ENCODE results near the gene CLEC4C.
"Not testable (repeated sequence)": the region's sequence is repeated elsewhere in the genome, so short reads cannot be mapped to it uniquely, and the experiment has no call there.

CLEC4C gene, protein sequence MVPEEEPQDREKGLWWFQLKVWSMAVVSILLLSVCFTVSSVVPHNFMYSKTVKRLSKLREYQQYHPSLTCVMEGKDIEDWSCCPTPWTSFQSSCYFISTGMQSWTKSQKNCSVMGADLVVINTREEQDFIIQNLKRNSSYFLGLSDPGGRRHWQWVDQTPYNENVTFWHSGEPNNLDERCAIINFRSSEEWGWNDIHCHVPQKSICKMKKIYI

GRCh38 chr12:7747246-7747645 lies at the start of gene CLEC4C:
TSS of gene CLEC4C (minus strand) at chr12:7747375. CDS start at chr12:7747348, 27 bp downstream.
- DNase-seq, result no peak

DNA sequence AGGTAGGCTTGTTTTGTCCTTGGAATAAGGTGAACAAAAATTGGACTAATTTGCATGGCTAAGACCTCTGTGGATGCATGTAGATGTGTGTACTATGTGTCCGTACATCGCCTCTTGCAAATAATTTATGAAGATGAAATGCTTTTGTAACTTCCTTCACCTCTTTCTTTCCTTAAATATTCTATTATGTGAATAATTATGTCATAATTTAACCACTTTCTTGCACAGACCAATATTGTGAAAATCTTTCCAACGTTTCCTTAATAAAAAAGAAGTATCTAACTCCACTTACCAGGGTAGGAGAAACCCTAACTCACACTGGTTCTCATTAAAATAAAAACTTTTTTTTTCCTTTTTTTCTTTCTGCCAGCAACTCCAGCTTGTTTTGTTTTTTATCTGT lies 46.0 kb upstream of the CLEC4C start:
- no peak for DNase-seq

DNA sequence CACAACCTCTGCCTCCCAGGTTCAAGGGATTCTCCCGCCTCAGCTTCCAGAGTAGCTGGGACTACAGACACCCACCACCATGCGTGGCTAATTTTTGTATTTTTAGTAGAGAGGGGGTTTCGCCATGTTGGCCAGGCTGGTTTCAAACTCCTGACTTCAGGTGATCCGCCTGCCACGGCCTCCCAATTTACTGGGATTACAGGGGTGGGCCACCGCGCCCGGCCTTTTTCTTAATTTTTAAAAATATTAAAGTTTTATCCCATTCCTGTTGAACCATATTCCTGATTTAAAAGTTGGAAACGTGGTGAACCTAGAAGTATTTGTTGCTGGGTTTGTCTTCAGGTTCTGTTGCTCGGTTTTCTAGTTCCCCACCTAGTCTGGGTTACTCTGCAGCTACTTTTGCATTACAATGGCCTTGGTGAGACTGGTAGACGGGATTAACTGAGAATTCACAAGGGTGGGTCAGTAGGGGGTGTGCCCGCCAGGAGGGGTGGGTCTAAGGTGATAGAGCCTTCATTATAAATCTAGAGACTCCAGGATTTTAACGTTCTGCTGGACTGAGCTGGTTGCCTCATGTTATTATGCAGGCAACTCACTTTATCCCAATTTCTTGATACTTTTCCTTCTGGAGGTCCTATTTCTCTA lies 41.8 kb upstream of the CLEC4C start, which contains the start of gene NANOG:
NANOG (plus strand) TSS at position 519 of the 645 bp plus-strand sequence. CDS start 213 bp downstream, outside the sequence.
- DNase-seq, result not testable (repeated sequence)

DNA sequence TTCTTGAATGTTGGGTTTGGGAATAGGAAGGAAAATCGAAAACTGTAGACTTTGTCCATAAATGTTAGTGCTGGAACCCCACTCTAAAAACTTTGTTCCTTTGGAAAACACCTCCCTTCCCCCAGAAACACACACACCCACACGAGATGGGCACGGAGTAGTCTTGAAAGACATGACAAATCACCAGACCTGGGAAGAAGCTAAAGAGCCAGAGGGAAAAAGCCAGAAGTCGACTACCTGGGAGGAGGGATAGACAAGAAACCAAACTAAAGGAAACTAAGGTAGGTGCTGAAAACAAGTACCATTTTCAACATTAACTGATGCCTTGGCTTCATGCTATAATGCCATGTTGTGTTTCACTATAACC lies 41.1 kb upstream of the CLEC4C start:
- DNase-seq, result no peak

- no peak for DNase-seq
These were observed 40.6 kb upstream of the CLEC4C start for GRCh38 chr12:7787574-7788293.

- no peak for DNase-seq
These were observed 37.5 kb upstream of the CLEC4C start for GRCh38 chr12:7784701-7785100.

- DNase-seq, result not testable (repeated sequence)
These were observed 36.3 kb upstream of the CLEC4C start for GRCh38 chr12:7783433-7783832.

DNA sequence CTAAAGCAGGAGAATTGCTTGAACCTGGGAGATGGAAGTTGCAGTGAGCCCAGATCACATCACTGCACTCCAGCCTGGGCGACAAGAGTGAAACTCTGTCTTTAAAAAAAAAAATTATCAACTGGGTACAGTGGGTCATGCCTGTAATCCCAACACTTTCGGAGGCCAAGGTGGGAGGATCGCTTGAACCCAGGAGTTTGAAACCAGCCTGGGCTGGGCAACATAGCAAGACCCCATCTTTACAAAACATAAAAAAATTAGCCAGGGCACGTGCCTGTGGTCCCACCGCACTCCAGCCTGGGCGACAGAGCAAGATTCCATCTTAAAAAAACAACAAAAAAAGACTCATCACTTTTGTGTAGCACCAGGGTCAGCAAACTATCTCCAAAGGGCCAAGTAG lies 34.9 kb upstream of the CLEC4C start:
- no peak for DNase-seq

DNA sequence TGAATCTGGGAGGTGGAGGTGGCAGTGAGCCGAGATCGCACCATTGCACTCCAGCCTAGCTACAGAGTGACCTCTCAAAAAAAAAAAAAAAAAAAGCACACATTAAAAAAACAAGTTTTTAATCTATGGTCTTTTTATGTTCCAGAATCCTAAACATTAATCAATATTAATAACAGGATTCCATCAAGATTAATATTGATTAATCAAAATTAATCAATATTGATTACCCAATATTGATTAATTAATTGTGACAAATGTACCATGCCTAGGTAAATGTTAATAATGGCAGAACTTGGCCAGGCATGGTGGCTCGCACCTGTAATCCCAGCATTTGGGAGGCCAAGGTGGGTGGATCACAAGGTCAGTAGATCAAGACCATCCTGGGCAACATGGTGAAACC lies 34.1 kb upstream of the CLEC4C start:
- no peak for DNase-seq

DNA sequence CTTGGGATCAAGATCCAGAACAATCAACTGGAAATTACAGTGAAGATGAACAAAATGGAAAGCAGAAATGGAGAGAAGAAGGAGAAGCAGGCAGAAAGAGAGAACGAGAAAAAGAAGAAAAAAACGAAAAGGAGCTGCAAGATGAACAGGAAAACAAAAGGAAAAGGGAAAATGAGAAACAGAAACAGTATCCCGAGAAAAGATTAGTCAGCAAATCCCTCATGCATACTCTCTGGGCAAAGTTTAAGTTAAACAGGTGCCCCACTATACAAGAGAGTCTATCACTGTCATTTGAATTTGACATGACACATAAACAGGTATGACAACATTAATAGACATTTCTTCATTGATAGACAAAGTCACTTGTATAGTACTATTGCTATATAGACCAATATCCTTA lies 22.8 kb upstream of the CLEC4C start:
- no peak for DNase-seq

GRCh38 chr12:7758766-7759140 lies 11.6 kb upstream of the CLEC4C start:
- DNase-seq, result no peak

DNA sequence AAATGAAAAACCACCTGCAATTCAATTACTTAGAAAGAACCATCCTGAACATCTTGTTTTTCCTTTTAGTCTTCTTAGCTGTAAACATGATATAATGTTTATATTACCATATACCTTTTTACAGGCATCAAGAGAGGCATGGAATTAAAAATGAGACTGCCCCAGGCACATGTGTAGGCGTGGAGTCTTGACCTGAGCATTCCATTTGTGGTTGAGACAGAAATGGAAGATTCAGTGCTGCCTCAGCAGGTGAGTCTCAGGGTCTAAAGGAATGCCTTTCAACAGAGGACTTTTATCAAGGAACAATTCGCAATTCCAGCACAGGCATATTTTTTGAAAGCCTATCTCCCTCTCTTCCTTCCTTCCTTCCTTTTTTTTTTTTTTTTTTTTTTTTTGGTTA lies 9.8 kb upstream of the CLEC4C start:
- DNase-seq, result no peak

DNA sequence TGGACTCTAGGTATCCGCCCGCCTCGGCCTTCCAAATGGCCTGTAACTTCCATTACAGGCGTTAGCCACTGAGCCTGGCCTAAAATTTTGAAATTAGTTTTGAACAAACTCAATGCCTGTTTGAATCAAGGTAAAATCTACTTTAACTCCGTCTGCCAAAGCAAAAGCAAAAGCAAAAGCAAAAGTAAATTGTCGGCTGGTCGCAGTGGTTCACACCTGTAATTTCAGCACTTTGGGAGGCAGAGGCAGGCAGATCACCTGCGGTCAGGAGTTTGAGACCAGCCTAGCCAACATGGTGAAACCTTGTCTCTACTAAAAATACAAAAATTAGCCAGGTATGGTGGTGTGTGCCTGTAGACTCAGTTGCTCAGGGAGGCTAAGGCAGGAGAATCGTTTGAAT lies 8.5 kb upstream of the CLEC4C start:
- DNase-seq, result not testable (repeated sequence)

DNA sequence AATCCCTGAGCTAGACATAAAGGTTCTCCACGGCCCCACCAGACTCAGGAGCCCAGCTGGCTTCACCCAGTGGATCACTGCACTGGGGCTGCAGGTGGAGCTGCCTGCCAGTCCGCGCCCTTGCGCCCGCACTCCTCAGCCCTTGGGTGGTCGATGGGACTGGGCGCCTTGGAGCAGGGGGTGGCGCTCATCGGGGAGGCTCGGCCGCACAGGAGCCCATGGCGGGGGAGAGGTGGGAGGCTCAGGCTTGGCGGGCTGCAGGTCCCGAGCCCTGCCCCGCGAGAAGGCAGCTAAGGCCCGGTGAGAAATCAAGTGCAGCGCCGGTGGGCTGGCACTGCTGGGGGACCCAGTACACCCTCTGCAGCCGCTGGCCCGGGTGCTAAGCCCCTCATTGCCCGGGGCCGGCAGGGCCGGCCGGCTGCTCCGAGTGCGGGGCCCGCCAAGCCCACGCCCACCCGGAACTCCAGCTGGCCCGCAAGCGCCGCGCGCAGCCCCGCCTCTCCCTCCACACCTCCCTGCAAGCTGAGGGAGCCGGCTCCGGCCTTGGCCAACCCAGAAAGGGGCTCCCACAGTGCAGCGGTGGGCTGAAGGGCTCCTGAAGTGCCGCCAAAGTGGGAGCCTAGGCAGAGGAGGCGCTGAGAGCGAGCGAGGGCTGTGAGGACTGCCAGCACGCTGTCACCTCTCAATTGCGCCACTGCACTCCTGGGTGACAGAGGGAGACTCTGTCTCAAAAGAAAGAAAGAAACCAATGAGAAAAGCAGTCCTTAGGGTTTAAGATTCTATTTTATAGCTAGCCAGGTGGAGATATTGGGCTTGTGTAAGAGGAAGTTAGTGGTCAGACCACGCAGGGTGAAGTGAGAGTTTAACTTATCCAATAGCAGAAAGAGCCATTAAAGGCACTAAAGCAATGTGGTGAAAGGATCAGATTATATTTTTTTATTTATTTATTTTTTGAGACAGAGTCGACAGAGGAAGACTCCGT lies 5.1 kb upstream of the CLEC4C start:
- not testable (repeated sequence) for DNase-seq

GRCh38 chr12:7751394-7751793 lies 4.2 kb upstream of the CLEC4C start:
- no peak for DNase-seq

DNA sequence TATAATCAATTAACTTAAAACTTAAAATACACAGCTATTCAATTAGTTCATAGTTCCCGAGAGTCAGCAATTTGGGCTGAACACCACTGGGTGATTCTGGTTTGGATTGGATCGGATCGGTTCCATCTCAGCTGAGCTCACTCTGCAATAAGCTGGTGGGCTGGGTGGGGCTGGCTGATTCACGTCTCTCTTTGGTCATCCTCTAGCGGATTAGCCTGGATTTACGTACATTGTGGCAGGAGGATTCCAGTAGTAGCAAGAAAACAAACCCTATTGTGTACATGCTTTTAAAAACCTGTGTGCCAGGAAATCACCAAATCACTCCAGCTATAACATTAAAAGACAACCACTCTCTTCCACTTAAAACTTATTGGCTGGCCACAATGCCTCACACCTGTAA lies 3.2 kb upstream of the CLEC4C start:
- DNase-seq, result no peak

- no peak for DNase-seq
These were observed 2.3 kb upstream of the CLEC4C start for GRCh38 chr12:7749442-7749841.

DNA sequence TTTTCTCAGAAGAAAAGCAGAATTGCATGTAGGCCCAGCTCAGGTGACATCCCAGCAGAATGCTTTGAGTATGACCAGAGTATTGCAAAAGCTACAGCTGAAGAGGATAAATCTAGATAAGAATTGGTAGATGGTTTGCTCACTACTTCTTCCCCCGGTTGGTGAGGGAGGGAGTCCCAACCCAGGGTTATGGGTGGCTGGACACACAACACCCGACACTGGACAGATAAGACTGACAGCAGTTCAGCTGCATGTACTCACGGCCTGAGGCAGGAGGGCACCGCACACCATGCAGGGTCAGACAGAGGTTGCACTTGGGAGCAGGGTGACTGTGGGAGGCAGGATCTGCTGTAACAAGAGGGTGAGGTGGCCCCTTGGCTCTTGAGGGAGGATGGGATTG lies 1.7 kb upstream of the CLEC4C start:
- DNase-seq, result no peak

DNA sequence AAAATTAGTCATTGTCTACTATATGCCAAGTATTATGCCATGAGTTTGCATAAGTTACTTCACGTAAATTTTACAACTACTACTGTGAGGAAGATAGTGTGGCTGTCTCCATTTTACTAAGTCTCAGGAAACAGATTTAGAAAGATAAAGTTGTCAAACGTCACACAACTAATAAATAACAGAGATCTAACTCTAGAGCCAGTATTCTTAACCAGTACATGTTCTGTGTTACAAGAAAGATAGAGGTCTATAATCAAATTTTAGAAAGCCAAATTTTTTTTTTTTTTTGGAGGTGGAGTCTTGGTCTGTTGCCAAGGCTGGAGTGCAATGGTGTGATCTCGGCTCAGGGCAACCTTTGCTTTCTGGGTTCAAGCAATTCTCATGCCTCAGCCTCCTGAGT lies 14.2 kb downstream of the CLEC4C start:
- DNase-seq, result no peak

DNA sequence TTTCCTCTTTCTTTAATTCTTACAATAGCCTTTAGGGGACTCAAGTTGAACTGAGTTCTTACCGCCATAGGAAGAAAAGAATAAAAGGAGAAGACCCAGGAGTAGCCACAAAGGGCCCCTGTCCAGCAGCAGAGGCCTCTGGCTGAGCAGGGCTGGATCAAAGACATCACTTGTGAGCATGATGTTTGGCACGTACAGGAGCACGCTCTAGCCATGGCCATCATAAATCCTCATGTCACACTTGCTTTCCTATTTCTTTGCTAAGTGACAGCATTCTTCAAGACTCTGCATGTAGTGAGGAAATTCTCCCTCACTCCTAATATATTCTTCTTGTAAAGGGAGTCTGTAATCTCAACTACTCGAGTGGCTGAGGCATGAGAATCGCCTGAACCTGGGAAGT lies 15.7 kb downstream of the CLEC4C start:
- DNase-seq, result no peak

- not testable (repeated sequence) for DNase-seq
These were observed 16.2 kb downstream of the CLEC4C start for GRCh38 chr12:7730984-7731383.

DNA sequence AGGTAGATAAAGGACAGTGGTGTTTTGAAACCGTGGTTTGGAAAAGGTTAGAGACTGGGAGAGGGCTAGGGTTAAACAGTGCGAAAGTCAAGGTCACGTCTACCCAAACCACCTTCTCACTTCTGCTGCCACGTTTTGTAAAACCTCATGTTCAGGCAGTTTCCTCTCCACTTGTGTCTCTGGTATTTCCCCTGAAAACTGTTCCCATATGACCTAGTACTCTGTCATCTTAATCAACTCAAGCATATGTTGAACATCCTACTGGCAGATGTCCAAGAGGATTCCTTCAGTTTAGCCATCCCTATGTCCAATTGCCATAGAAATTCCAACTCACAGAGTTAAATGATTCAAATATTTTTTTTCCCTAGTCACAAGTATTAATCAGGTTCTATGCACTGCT lies 17.4 kb downstream of the CLEC4C start:
- DNase-seq, result no peak

GRCh38 chr12:7723926-7724325 lies 23.2 kb downstream of the CLEC4C start:
- no peak for DNase-seq

All from NCI-H1694 (cell line).